Activated CD4-positive, alpha-beta memory T cell treated with anti-CD3 and anti-CD28 coated beads for 36 hours (primary cell): ENCODE data around the gene INMT. TPM values are rescaled to one million over a fixed set of nuclear protein-coding genes. Genes with fewer than 3 reads are reported as not detected.

Source experiments
- CTCF ChIA-PET: fragments of 350-600 bp; sonication (Branson Sonifier 250); formaldehyde crosslinking; loops from one replicate; lab custom pipeline; 2021; ENCODE audit warnings: antibody characterized with exemption, inconsistent platforms; lab: Charles Lee
- POLR2A ChIA-PET: fragments of 350-600 bp; sonication (Branson Sonifier 250); formaldehyde crosslinking; loops from one replicate; lab custom pipeline; 2021; ENCODE audit warnings: antibody characterized with exemption; lab: Charles Lee
- DNase-seq: peaks from one replicate; pipeline ENCODE4 v3.0.0-alpha.2; 2020
- H3K27ac Mint-ChIP-seq: one replicate; pipeline ENCODE4 v1.8.0; 2021; ENCODE audit warnings: mixed read lengths
- H3K27me3 Mint-ChIP-seq: one replicate; pipeline ENCODE4 v1.8.0; 2021; ENCODE audit warnings: mixed read lengths
- H3K36me3 Mint-ChIP-seq: one replicate; pipeline ENCODE4 v1.8.0; 2021; ENCODE audit warnings: mixed read lengths
- H3K4me1 Mint-ChIP-seq: one replicate; pipeline ENCODE4 v1.8.0; 2021; ENCODE audit warnings: low read depth, mixed read lengths
- H3K4me3 Mint-ChIP-seq: one replicate; pipeline ENCODE4 v1.8.0; 2021; ENCODE audit warnings: mild to moderate bottlenecking, mixed read lengths
- H3K9me3 Mint-ChIP-seq: one replicate; pipeline ENCODE4 v1.8.0; 2021; ENCODE audit warnings: mixed read lengths
- intact Hi-C: fragments of 100-400 bp; cut with micrococcal nuclease; formaldehyde crosslinking; loops from one replicate; pipeline ENCODE4 v1.15.1; 2023
- total RNA-seq, 2 experiments: library from RNA; stranded (reverse); gene quantifications; one replicate each; pipeline ENCODE4 v1.2.3, GENCODE V29; 2021

The INMT gene
- not detected for total RNA-seq

DNA sequence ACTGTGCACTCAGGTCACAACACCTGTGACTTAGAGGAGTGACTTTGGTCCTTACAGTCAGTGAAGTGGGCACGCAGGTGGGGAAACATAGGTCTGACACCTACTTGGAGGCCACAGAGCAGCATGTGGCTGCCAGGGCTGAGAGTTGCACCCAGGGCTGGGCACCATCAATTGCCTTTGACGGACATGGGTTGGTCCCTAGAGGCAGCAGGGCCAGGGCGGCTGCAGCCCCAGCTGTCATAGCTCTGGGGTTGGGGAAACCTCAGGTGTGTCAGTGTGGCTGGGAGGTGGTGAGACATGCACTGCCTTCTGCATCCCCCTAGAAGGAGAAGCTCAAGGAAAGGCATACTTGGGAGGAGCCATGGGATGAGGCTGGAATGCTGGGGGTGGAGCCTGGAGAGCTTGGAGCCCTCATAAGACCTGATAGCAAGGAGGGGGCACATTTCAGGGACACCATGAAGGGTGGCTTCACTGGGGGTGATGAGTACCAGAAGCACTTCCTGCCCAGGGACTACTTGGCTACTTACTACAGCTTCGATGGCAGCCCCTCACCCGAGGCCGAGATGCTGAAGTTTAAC lies at the start of gene INMT:
INMT (plus strand) TSS at position 440 of the 578 bp plus-strand sequence; CDS start at position 456, 16 bp downstream.
- no peaks in the 10 kb centered on the region for H3K36me3 Mint-ChIP-seq
- no peak for DNase-seq
- ChIA-PET POLR2A (no interaction called here), CTCF (no interaction called here)
- no peaks in the 10 kb centered on the region for H3K27me3 Mint-ChIP-seq
- H3K27ac Mint-ChIP-seq = no peak within 1 kb of the TSS
- no peak within 1 kb of the TSS for H3K4me3 Mint-ChIP-seq
- peaks cover 2% of the 10 kb centered on the region for H3K9me3 Mint-ChIP-seq
- intact Hi-C loops = no loop called here
- H3K4me1 Mint-ChIP-seq = no peaks in the 10 kb centered on the region

DNA sequence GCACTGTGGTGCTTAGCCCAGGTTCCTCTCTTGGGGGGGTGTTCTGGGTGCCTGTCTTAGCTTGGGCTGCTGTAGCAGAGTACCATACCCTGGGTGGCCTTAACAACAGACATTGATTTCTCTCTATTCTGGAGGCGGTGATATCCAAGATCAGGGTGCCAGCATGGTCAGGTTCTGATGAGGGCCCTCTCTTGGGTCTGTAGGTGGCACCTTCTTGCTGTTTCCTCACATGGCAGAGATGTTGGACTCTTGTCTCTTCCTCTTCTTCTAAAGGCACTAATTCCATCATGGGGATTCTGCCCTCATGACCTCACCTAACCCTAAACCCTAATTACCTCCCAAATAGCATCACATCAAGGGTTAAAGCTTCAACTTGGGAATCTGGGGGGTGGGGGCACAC lies 49.7 kb upstream of the INMT start:
- intact Hi-C loops = loop anchor here (1.0 kb wide), 1 partner anchor 38 kb away; no protein-coding TSS in a partner anchor
- ChIA-PET CTCF (interaction anchor here (4.7 kb wide), 1 partner anchor 38 kb away, joined by 41 read pairs; no protein-coding TSS in a partner anchor), POLR2A (no interaction called here)
- peak; percentile 42 for DNase-seq
- Mint-ChIP-seq H3K27ac (no peak overlapping the region), H3K27me3 (no peaks in the 10 kb centered on the region), H3K9me3 (no peaks in the 10 kb centered on the region), H3K36me3 (no peaks in the 10 kb centered on the region), H3K4me1 (peaks cover 8% of the 10 kb centered on the region), H3K4me3 (no peak overlapping the region)

DNA sequence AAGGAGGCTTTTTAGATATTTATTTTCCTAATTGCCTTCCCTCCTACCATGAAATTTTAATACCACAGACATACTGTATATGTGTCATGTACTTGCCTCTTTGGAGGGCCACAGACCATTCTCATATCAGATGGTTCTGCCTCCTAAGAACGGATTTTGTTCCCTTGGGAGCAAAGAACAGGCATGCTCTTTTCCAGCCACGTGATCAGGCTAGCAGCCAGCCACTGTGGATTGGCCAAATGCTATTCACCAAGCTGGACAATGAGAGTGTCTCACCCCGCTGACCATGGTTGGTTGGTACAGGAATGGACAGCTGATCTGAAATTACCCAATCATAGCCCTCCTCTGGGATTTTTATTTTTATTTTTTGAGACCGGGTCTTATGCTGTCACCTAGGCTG lies 48.2 kb upstream of the INMT start:
- Mint-ChIP-seq H3K9me3 (no peaks in the 10 kb centered on the region), H3K4me3 (no peak overlapping the region), H3K27ac (no peak overlapping the region), H3K36me3 (no peaks in the 10 kb centered on the region), H3K27me3 (no peaks in the 10 kb centered on the region), H3K4me1 (no peaks in the 10 kb centered on the region)
- CTCF ChIA-PET = interaction anchor here (0.6 to 4.7 kb wide), 2 partner anchors 36 to 280 kb away, joined by 3 to 41 read pairs; no protein-coding TSS in a partner anchor
- POLR2A ChIA-PET = no interaction called here
- DNase-seq = no peak
- intact Hi-C loops = no loop called here

GRCh38 chr7:30705008-30705407 lies 46.9 kb upstream of the INMT start:
- intact Hi-C loops = no loop called here

DNA sequence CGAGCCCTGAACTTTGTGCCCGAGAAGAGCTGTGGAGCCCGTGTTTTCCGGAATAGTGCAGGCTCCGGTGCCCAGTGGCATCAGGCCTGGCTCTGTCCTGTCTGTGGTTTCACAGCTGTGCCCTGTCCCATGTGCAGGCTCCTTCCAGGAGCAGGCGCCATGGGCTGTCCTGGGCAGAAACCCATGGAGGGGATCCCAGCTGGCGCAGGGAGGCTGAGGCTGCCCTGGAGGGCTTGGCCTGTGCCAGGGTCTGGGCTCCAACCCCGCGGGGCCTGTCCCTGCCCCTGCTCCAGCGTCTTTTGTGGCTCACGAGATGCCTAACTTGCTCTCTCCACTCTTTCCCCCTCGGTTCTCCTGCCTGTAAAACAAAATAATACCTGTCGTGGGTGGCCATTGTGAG lies 46.3 kb upstream of the INMT start:
- no peak for DNase-seq
- Mint-ChIP-seq H3K36me3 (no peaks in the 10 kb centered on the region), H3K27me3 (no peaks in the 10 kb centered on the region), H3K4me1 (no peaks in the 10 kb centered on the region), H3K9me3 (no peaks in the 10 kb centered on the region), H3K27ac (no peak overlapping the region), H3K4me3 (no peak overlapping the region)
- ChIA-PET POLR2A (no interaction called here), CTCF (interaction anchor here (0.9 kb wide), 1 partner anchor 35 kb away, joined by 3 read pairs; no protein-coding TSS in a partner anchor)
- intact Hi-C loops = no loop called here

More at GRCh38 chr7:30705008-30705407, 46.9 kb upstream of the INMT start:
- H3K9me3 Mint-ChIP-seq = no peaks in the 10 kb centered on the region
- H3K27me3 Mint-ChIP-seq = no peaks in the 10 kb centered on the region
- no peak overlapping the region for H3K4me3 Mint-ChIP-seq
- H3K27ac Mint-ChIP-seq = no peak overlapping the region
- POLR2A ChIA-PET = no interaction called here
- no peaks in the 10 kb centered on the region for H3K36me3 Mint-ChIP-seq
- DNase-seq = no peak
- no peaks in the 10 kb centered on the region for H3K4me1 Mint-ChIP-seq
- CTCF ChIA-PET = interaction anchor here (0.9 to 4.7 kb wide), 2 partner anchors 35 to 36 kb away, joined by 3 to 41 read pairs; no protein-coding TSS in a partner anchor

- Mint-ChIP-seq H3K4me1 (no peaks in the 10 kb centered on the region), H3K36me3 (no peaks in the 10 kb centered on the region), H3K4me3 (no peak overlapping the region), H3K9me3 (no peaks in the 10 kb centered on the region), H3K27ac (no peak overlapping the region), H3K27me3 (no peaks in the 10 kb centered on the region)
- POLR2A ChIA-PET = no interaction called here
- intact Hi-C loops = no loop called here
- CTCF ChIA-PET = interaction anchor here (1.1 kb wide), 1 partner anchor 33 kb away, joined by 3 read pairs; no protein-coding TSS in a partner anchor
- no peak for DNase-seq
These were observed 45.6 kb upstream of the INMT start for GRCh38 chr7:30706316-30706715.

GRCh38 chr7:30706908-30707307 lies 45.0 kb upstream of the INMT start:
- no peaks in the 10 kb centered on the region for H3K9me3 Mint-ChIP-seq
- POLR2A ChIA-PET = no interaction called here

DNA sequence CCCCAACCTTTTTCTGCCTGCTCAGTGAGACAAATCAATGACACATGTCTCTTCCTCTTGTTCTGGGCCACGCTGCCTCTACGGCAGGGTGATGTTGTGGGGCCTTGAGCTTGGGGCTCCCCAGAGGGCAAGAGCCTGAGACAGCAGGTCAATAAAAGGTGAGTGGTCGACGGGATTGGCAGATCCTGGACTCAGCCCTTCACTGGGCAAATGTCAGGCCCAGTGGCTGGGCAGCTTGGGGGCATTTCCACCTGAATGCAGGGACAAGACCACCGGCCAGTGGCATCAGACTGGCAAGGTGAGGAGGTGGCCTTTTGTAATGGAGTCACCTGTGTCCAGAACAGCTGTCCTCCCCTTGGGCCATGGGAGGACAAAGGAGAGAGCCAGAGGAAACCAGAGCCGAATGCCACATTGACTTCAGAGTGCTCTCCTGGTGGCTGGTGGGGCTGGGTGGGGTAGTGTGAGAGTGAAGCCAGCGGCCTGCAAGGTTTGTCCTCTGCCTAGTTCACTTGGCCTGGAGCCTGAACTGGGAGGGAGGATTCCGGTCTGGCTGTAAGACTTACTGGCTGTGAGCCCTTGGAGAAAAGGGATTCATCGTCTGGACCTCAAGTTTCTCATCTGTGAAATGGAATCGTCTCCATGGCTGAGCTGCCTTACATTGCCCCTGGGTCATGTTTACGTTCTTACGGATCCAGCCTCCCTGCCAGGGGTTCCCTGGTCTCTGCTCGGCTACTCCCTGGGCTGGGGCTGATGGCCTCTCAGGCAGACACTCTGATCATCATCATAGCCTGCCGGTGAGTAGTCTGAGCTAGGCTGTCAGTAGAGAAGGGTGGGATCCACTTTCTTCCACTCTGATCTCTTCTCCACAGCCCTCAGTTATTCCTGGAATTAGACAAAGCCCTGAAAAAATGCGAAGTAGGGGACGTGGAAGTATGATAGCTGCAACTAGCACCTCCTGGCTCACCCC lies 44.3 kb upstream of the INMT start:
- no peaks in the 10 kb centered on the region for H3K36me3 Mint-ChIP-seq
- intact Hi-C loops = no loop called here
- no peaks in the 10 kb centered on the region for H3K27me3 Mint-ChIP-seq
- H3K9me3 Mint-ChIP-seq = no peaks in the 10 kb centered on the region
- no peak overlapping the region for H3K4me3 Mint-ChIP-seq
- ChIA-PET CTCF (interaction anchor here (1.1 kb wide), 1 partner anchor 32 kb away, joined by 3 read pairs; no protein-coding TSS in a partner anchor), POLR2A (no interaction called here)
- H3K4me1 Mint-ChIP-seq = no peaks in the 10 kb centered on the region
- no peak for DNase-seq
- no peak overlapping the region for H3K27ac Mint-ChIP-seq

More at GRCh38 chr7:30706908-30707307, 45.0 kb upstream of the INMT start:
- H3K27me3 Mint-ChIP-seq = no peaks in the 10 kb centered on the region
- CTCF ChIA-PET = interaction anchor here (1.1 kb wide), 1 partner anchor 33 kb away, joined by 3 read pairs; no protein-coding TSS in a partner anchor
- no peak for DNase-seq
- no peaks in the 10 kb centered on the region for H3K4me1 Mint-ChIP-seq
- no peak overlapping the region for H3K27ac Mint-ChIP-seq
- no peaks in the 10 kb centered on the region for H3K36me3 Mint-ChIP-seq
- intact Hi-C loops = no loop called here
- no peak overlapping the region for H3K4me3 Mint-ChIP-seq

- no peak overlapping the region for H3K27ac Mint-ChIP-seq
These were observed 43.5 kb upstream of the INMT start for GRCh38 chr7:30708412-30708811.

GRCh38 chr7:30708983-30709382 lies 43.0 kb upstream of the INMT start:
- Mint-ChIP-seq H3K27ac (no peak overlapping the region), H3K4me3 (no peak overlapping the region), H3K27me3 (no peaks in the 10 kb centered on the region), H3K36me3 (no peaks in the 10 kb centered on the region), H3K4me1 (no peaks in the 10 kb centered on the region), H3K9me3 (no peaks in the 10 kb centered on the region)
- ChIA-PET POLR2A (no interaction called here), CTCF (no interaction called here)
- no peak for DNase-seq
- intact Hi-C loops = no loop called here

More at GRCh38 chr7:30708412-30708811, 43.5 kb upstream of the INMT start:
- ChIA-PET CTCF (no interaction called here), POLR2A (interaction anchor here (0.6 kb wide), 1 partner anchor 131 kb away, joined by 3 read pairs; no protein-coding TSS in a partner anchor)
- no peaks in the 10 kb centered on the region for H3K4me1 Mint-ChIP-seq
- no peaks in the 10 kb centered on the region for H3K9me3 Mint-ChIP-seq
- DNase-seq = no peak
- no peaks in the 10 kb centered on the region for H3K27me3 Mint-ChIP-seq
- intact Hi-C loops = no loop called here
- H3K4me3 Mint-ChIP-seq = no peak overlapping the region
- no peaks in the 10 kb centered on the region for H3K36me3 Mint-ChIP-seq

- CTCF ChIA-PET = interaction anchor here (1.1 kb wide), 1 partner anchor 17 kb away, joined by 3 read pairs; no protein-coding TSS in a partner anchor
- Mint-ChIP-seq H3K9me3 (no peaks in the 10 kb centered on the region), H3K4me3 (no peak overlapping the region), H3K27me3 (no peaks in the 10 kb centered on the region), H3K27ac (no peak overlapping the region), H3K4me1 (no peaks in the 10 kb centered on the region), H3K36me3 (no peaks in the 10 kb centered on the region)
- intact Hi-C loops = no loop called here
- POLR2A ChIA-PET = no interaction called here
- no peak for DNase-seq
These were observed 42.4 kb upstream of the INMT start for GRCh38 chr7:30709549-30709948.

DNA sequence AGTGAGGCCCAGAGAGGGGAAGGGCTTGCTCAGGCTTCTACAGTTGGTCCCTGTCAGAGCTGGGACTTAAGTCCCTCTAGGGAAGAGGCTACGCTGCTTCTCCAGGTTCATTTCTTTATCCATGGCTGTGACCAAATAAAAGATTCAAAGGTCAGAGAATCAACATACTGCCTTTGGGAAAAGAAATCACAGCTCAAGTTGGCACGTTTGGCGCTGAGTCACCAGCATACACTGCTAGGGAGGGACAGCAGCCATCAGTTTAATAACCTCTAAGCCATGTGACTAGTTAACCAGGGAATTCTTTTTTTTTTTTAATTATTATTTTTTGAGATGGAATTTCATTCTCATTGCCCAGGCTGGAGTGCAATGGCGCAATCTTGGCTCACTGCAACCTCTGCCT lies 41.3 kb upstream of the INMT start:
- H3K4me1 Mint-ChIP-seq = no peaks in the 10 kb centered on the region
- peaks cover 2% of the 10 kb centered on the region for H3K36me3 Mint-ChIP-seq
- no peak overlapping the region for H3K4me3 Mint-ChIP-seq
- no peak for DNase-seq
- ChIA-PET POLR2A (interaction anchor here (0.7 kb wide), 1 partner anchor 664 kb away, joined by 5 read pairs; no protein-coding TSS in a partner anchor), CTCF (interaction anchor here (0.6 to 1.1 kb wide), 3 partner anchors 16 to 649 kb away, joined by 3 to 5 read pairs (median 4); no protein-coding TSS in a partner anchor)
- H3K27ac Mint-ChIP-seq = no peak overlapping the region
- H3K27me3 Mint-ChIP-seq = no peaks in the 10 kb centered on the region
- no peaks in the 10 kb centered on the region for H3K9me3 Mint-ChIP-seq
- intact Hi-C loops = no loop called here
